HFF-Myc (cell line): ENCODE data around the gene HOXC9.

Experiments used
- DNase-seq: peaks from one replicate; pipeline ENCODE4 v3.0.0-alpha.2; 2011; ENCODE audit warnings: low read depth; ENCODE audit errors: extremely low read depth
- H3K4me3 ChIP-seq: replicated peaks from 2 replicates; pipeline ENCODE4 v1.5.1; 2011; ENCODE audit warnings: low read depth, mild to moderate bottlenecking, control low read depth, low read length
- CTCF ChIP-seq: IDR thresholded peaks from 2 replicates; pipeline ENCODE4 v1.5.1; 2012; ENCODE audit warnings: mild to moderate bottlenecking, low read depth, low read length, control low read depth; ENCODE audit errors: missing control alignments

HOXC9 gene

DNA sequence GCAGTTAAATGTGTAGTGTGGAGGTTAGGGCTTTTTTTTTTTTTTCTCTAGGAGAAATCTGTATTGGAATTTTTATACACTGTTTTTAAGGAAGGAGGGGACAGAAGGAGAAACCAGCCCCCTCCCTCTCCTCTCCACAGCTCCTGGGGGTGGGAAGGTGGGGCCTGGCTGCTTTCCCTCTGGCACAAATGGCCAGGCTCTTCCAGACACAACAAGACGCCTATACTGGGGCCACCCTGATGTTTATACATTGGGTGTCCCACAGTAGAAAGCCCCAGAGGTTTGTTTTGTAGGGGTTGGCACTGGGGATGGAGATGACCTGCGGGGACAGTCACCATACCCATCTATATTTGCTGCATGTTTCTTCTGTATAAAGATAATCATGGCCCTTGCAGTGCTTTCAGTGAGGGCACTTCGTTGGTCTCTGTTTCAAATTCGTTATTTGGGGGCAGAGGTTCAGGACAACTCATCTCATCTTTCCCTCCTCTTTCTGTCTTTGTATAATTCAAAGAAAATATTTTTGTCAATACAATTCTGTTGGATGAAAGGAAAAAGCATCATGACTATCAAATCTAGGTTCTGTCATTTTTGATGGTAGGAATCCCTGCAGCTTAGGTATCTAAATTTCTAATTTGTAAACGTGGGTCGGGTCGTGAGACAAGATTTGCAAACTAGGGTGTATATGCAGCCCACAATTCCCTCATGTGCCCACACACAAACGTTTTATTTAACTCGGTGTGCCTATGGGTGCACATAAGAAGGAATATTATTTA is 23.0 kb upstream of the HOXC9 start:
- TF ChIP-seq CTCF: no peak
- H3K4me3 ChIP-seq: no peak overlapping the region
- no peak for DNase-seq

DNA sequence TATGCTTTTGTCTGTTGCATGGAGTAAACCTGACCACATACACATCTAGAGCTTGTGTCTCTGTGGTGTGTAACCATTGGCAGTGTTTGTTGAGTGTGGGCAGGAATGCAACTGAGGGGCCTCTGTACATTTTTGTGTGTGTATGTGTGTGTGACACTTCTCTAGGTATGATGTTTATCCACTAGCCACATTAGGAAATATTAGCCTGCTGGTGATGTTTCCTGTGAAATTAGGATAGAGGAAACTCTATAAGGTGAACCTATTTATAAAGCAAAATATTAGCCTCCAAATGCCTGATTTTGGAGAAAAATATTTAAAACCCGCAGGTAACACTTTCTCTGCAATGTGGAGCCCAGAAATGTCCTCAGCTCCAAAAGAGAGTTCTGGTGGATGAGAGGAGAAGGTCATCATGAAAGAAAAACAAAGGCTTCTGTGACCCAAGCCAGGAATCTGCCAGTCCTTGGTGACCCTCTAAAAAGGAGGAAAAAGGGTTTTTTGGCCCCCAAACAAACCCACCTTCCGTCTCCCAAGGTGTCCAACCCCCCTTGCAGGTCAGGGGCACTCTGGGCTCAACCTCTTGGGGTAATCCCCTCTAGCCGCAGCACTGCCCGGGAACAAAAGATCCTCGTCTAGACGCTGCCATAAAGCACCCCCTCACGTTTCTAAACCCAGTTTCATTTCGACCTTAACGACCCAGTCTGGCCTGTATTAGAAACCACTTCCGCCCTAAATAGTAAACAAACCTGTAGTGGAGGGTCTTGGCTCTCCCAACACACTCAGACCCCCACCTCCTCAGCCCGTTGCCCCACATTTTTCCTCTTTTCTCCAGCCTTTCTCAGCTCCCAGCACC is 22.1 kb upstream of the HOXC9 start:
- no peak overlapping the region for H3K4me3 ChIP-seq
- no peak for TF ChIP-seq CTCF

DNA sequence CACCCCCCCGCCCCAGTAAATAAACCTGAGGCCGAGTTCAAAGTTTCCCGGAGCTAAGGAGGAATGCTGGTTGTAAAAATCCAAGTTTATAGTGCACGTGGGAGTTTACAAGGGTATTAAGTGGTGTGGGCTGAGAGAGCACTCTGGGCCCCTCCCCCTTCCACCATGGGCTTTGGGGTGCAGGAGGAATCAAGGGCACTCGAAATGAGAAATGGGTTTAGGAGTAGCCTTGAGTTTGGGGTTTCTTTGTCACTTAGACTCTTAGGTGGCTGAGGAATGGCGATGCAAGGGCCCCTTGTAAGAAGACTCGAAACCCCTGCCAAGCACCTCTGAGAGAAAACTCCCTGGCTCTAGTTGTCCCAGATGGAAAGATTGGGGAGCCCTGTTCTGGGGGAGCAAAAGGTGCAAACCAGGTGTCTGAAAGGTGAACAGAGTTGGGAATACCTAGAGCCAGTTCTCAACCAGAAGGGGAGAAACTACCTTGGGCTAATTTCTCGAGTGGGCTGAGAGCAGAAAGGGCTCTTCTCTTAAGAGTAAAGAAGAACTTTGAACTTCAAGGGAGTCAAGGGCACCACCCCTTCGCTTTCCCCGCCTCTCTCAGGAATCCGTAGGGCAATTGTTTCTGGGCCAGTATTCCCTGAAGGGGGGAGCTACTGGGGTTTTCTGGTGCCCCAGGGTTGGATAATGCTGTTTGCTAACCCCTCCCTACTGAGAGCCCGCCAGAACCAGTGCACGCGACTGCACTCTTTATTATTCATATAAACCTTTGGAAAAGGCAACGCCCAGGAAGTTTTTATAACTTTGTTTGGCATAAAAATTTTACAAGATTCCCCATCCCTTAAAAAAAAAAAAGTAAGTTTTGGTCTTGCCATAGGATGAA is 21.2 kb upstream of the HOXC9 start:
- TF ChIP-seq CTCF: no peak
- no peak overlapping the region for H3K4me3 ChIP-seq
- DNase-seq: no peak

More for the DNA sequence above, 22.1 kb upstream of the HOXC9 start:
- no peak for DNase-seq

- no peak for DNase-seq
- no peak overlapping the region for H3K4me3 ChIP-seq
- TF ChIP-seq CTCF: no peak
Observed at GRCh38 chr12:53980104-53980801, 19.7 kb upstream of the HOXC9 start.

DNA sequence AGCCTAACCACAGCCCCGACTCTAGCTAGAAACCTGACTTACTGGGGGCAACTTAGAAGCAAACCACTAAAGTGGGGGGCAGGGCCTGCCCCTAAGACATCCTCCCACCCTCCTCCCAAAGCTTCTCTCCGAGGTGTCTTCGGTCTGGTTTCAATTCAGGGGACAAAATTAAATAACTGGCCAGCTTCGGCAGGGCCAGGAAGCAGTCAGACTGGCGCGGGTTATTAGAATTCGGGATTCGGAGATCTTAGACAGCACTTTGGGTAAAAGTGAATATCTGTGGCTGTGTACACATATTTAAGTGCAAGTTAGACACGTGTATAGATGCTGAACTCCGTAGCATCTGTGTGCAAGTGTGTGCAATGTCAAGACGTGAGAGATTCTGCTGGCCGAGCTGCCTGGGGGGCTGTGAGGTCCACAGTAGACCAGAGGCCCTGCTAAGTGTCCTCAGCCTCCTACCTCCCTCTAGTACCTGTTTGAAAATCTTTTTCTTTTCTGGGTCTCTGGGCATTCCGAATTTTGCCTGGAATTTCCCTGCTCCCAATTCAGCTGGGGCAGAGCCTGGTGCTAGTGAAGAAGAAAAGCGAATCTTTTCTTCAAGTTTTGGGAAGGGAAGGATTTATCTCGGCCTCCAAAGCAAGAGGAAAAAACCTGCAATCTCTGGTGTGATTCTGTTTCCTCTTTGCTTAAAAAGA is 19.0 kb upstream of the HOXC9 start:
- no peak overlapping the region for H3K4me3 ChIP-seq
- DNase-seq: no peak
- TF ChIP-seq CTCF: no peak
